Testis (tissue), 3 donors: ENCODE data around the gene CELSR1. TPM values are rescaled to one million over a fixed set of nuclear protein-coding genes. Genes with fewer than 3 reads are reported as not detected.

Experiments
- DNase-seq: peaks from one replicate; pipeline ENCODE4 v3.0.0-alpha.2; 2019
- H3K27ac ChIP-seq, 2 donors: fragments of 200-600 bp; sonication (generic); one replicate each; pipeline ENCODE4 v1.5.1; 2019
- H3K27me3 ChIP-seq: fragments of 200-600 bp; sonication (generic); one replicate; pipeline ENCODE4 v1.5.1; 2019
- H3K36me3 ChIP-seq: fragments of 200-600 bp; sonication (generic); one replicate; pipeline ENCODE4 v1.5.1; 2017; ENCODE audit warnings: low read depth; ENCODE audit errors: missing control alignments
- H3K4me1 ChIP-seq: fragments of 200-600 bp; sonication (generic); one replicate; pipeline ENCODE4 v1.5.1; 2019
- H3K4me3 ChIP-seq, 2 donors: fragments of 200-600 bp; sonication (generic); one replicate each; pipeline ENCODE4 v1.5.1; 2017 to 2019
- H3K9me3 ChIP-seq: fragments of 200-600 bp; sonication (generic); one replicate; pipeline ENCODE4 v1.5.1; 2017
- POLR2A ChIP-seq: fragments of 450-650 bp; IDR thresholded peaks from one replicate; pipeline ENCODE4 v1.6.1; 2017; ENCODE audit warnings: antibody characterized with exemption, mild to moderate bottlenecking, moderate library complexity
- WGBS, 2 donors: methylation state at CpG; one replicate each; pipeline ENCODE4 v1.1.5; 2018; 5-methylcytosine and 5-hydroxymethylcytosine counted together
- intact Hi-C: fragments of 100-400 bp; cut with DNase I; formaldehyde crosslinking; loops from one replicate; pipeline ENCODE4 v1.15.1; 2023; ENCODE audit warnings: low total_unique reads
- polyA plus RNA-seq: library from polyadenylated mRNA; stranded (reverse); fragments of 350-450 nt; fragmentation: Illumina TruSeq; extraction: RNeasy Lipid Tissue Mini Kit (QIAGEN cat#74804); gene quantifications from one replicate; pipeline ENCODE4 v1.2.3, GENCODE V29; 2014; ENCODE audit warnings: low read depth, low replicate concordance; ENCODE audit not compliant: insufficient read depth
- total RNA-seq, 2 donors: library from RNA; depleted of rRNA; stranded (reverse); fragments of >200 nt; gene quantifications; one replicate each; pipeline ENCODE4 v1.2.3, GENCODE V29; 2016
- TF ChIP-seq, protein P1 (sequence below), 3 experiments: fragments of 450-650 bp in 2 of 3; fragments of 200-600 bp in 1 of 3; sonication (generic) in 1 of 3; IDR thresholded peaks; one replicate each; pipeline ENCODE4 v1.5.1; 2016 to 2019; ENCODE audit warnings: antibody characterized with exemption in 3 of 3, mild to moderate bottlenecking in 2 of 3, moderate library complexity in 1 of 3

The CELSR1 gene
- total and polyA plus RNA-seq, 3 donors from 2014 or later, result 5.6 to 21.5 (median 13.8) TPM

DNA sequence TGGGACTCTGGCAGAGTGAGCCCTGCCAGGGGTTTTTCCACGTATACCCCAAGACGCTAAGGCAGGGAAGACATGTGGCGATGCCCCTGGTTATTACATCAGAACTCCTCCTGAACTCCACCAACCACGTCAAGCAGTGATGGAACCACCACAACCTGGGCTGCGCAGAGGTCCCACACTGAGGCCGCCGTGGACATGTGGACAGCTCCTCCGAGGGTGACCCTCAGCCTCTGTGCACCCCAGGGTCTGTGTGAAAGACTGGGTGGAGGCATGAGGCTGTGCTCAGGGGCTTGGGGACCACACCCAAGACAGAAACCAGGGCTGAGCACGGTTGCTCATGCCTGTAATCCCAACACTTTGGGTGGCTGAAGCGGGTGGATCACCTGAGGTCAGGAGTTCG, 149.7 kb downstream of the CELSR1 start:
- no peaks in the 10 kb centered on the region for H3K9me3 ChIP-seq
- intact Hi-C loops, result no loop called here
- no peak for DNase-seq
- 90 to 95% methylated on average over 6 to 11 of the region's 11 CpGs for WGBS, 2 donors
- H3K27ac ChIP-seq, result no peak overlapping the region
- TF ChIP-seq, protein P1, sequence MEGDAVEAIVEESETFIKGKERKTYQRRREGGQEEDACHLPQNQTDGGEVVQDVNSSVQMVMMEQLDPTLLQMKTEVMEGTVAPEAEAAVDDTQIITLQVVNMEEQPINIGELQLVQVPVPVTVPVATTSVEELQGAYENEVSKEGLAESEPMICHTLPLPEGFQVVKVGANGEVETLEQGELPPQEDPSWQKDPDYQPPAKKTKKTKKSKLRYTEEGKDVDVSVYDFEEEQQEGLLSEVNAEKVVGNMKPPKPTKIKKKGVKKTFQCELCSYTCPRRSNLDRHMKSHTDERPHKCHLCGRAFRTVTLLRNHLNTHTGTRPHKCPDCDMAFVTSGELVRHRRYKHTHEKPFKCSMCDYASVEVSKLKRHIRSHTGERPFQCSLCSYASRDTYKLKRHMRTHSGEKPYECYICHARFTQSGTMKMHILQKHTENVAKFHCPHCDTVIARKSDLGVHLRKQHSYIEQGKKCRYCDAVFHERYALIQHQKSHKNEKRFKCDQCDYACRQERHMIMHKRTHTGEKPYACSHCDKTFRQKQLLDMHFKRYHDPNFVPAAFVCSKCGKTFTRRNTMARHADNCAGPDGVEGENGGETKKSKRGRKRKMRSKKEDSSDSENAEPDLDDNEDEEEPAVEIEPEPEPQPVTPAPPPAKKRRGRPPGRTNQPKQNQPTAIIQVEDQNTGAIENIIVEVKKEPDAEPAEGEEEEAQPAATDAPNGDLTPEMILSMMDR (IDR thresholded peaks at IDR 0.05), result no peak
- TF ChIP-seq POLR2A, result no peak
- H3K4me1 ChIP-seq, result no peaks in the 10 kb centered on the region
- no peaks in the 10 kb centered on the region for H3K36me3 ChIP-seq
- no peak overlapping the region for H3K4me3 ChIP-seq
- H3K27me3 ChIP-seq, result no peaks in the 10 kb centered on the region

DNA sequence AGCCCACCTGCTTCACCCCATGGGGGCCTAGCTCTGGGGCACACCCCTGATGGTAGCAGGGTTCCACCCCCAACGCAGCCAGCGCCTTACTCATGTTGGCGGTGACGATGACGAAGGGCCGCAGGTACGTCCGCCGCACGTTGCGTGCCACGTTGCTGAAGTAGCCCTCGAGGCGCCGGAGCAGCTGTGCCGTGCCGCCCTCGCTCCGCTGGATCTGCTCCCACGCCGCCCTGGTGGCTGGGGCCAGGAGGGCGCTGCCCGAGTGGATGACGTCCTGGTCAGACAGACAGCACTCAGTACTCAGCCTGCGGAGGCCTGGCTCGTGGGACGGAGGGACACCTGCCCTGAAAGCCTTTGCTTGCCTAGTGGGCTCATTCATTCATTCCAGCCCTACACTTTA, 151.1 kb downstream of the CELSR1 start:
- no peaks in the 10 kb centered on the region for H3K9me3 ChIP-seq
- no peaks in the 10 kb centered on the region for H3K36me3 ChIP-seq
- intact Hi-C loops, result no loop called here
- H3K27ac ChIP-seq, result no peak overlapping the region
- no peak for DNase-seq
- H3K27me3 ChIP-seq, result no peaks in the 10 kb centered on the region
- H3K4me3 ChIP-seq, result no peak overlapping the region
- H3K4me1 ChIP-seq, result no peaks in the 10 kb centered on the region
- 96% methylated on average over 27 of the region's 27 CpGs for WGBS, 2 donors
- TF ChIP-seq POLR2A, result no peak
- TF ChIP-seq, protein P1 (IDR thresholded peaks at IDR 0.05), result no peak

DNA sequence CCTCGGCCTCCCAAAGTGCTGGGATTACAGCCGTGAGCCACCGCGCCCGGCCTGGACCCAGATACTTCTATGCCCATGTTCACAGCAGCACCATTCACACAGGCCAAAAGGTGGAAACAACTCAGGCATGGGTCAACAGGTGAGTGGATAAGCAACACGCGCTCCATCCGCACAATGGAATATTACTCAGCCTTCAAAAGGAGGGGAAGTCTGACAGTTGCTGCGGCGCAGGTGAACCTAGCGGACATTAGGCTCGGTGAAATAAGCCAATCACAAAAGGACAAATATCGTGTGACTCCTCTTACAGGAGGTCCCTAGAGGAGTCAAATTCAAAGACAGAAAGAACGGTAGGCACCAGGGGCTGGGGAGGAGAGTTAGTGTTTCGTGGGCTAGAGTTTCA, 154.9 kb downstream of the CELSR1 start:
- no peaks in the 10 kb centered on the region for H3K9me3 ChIP-seq
- DNase-seq, result no peak
- no peaks in the 10 kb centered on the region for H3K36me3 ChIP-seq
- no peak overlapping the region for H3K27ac ChIP-seq
- H3K27me3 ChIP-seq, result no peaks in the 10 kb centered on the region
- 85 to 95% methylated on average over 15 of the region's 15 CpGs for WGBS, 2 donors
- no peaks in the 10 kb centered on the region for H3K4me1 ChIP-seq
- TF ChIP-seq, protein P1 (IDR thresholded peaks at IDR 0.05), result no peak
- TF ChIP-seq POLR2A, result no peak
- intact Hi-C loops, result no loop called here
- no peak overlapping the region for H3K4me3 ChIP-seq

DNA sequence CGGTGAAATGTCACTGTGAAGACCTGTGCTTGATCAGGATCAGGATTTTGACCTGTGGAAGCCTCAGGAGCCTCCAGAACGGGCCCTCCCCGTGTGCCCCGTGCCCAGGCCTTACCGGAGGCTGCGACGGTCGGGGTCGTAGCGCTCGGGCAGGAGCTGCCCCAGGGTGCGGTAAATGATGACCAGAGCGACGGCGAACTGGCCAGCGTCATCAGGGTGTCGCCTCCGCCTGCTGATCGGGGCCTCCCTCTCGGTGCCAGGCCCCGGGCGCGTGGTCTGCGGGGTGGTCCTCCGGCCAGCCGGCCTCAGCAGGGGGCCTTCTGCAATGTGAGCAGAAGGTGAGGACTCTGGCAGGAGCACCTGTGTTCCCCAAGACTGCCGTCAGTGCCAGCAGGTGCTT, 155.7 kb downstream of the CELSR1 start:
- H3K4me1 ChIP-seq, result no peaks in the 10 kb centered on the region

DNA sequence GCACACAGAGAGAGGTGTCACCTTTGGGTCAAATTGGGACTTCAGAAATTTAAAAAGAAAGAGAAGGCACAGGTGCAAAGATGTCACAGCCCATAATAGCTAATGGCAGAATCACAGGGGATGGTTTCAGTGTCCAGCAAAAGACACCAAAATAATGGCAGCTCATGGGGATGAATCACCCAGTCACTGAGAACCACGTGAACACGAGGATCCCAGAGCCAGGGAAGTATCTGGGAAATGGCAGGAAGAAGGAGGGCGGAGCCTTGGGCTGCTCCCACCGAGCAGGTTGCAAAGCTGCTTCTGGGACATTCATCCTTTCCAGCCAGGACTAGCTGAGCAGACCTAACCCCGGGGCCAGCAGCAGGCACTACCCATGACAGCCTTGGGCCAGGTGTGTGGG, 156.3 kb downstream of the CELSR1 start:
- 67 to 75% methylated on average over 4 to 5 of the region's 5 CpGs for WGBS, 2 donors
- no peak overlapping the region for H3K4me3 ChIP-seq
- intact Hi-C loops, result no loop called here

More for the DNA sequence above, 155.7 kb downstream of the CELSR1 start:
- Histone ChIP-seq H3K4me3 (no peak overlapping the region), H3K36me3 (no peaks in the 10 kb centered on the region), H3K9me3 (no peaks in the 10 kb centered on the region), H3K27ac (no peak overlapping the region), H3K27me3 (no peaks in the 10 kb centered on the region)
- no peak for DNase-seq
- WGBS, 2 donors, result 87 to 96% methylated on average over 3 to 27 of the region's 27 CpGs
- intact Hi-C loops, result no loop called here
- no peak for TF ChIP-seq POLR2A
- TF ChIP-seq, protein P1 (IDR thresholded peaks at IDR 0.05), result no peak

More for the DNA sequence above, 156.3 kb downstream of the CELSR1 start:
- Histone ChIP-seq H3K9me3 (no peaks in the 10 kb centered on the region), H3K36me3 (no peaks in the 10 kb centered on the region), H3K4me1 (no peaks in the 10 kb centered on the region), H3K27me3 (no peaks in the 10 kb centered on the region), H3K27ac (no peak overlapping the region)
- TF ChIP-seq, protein P1 (IDR thresholded peaks at IDR 0.05), result no peak
- no peak for DNase-seq
